IPS-15b (cell line): ENCODE data around the gene HTR3E.
"Not testable (repeated sequence)": the region's sequence is repeated elsewhere in the genome, so short reads cannot be mapped to it uniquely, and the experiment has no call there.

Source experiments
- H3K27me3 ChIP-seq: one replicate; pipeline ENCODE4 v1.6.1; 2013; ENCODE audit warnings: low read length; ENCODE audit not compliant: control insufficient read depth, insufficient read depth
- H3K36me3 ChIP-seq: one replicate; pipeline ENCODE4 v1.6.1; 2013; ENCODE audit warnings: low read length; ENCODE audit not compliant: control insufficient read depth, insufficient read depth
- H3K4me1 ChIP-seq: one replicate; pipeline ENCODE4 v1.6.1; 2013; ENCODE audit warnings: mild to moderate bottlenecking, low read length; ENCODE audit not compliant: control insufficient read depth, insufficient read depth
- H3K4me3 ChIP-seq: one replicate; pipeline ENCODE4 v1.5.1; 2013; ENCODE audit warnings: low read depth, low read length
- H3K9ac ChIP-seq: one replicate; pipeline ENCODE4 v1.6.1; 2013; ENCODE audit warnings: low read depth, mild to moderate bottlenecking, low read length
- H3K9me3 ChIP-seq: one replicate; pipeline ENCODE4 v1.6.1; 2013; ENCODE audit warnings: mild to moderate bottlenecking, low read length; ENCODE audit not compliant: control insufficient read depth, insufficient read depth

HTR3E gene

GRCh38 chr3:184144505-184144904, 47.6 kb downstream of the HTR3E start:
- peaks cover 40% of the 10 kb centered on the region for H3K36me3 ChIP-seq
- no peaks in the 10 kb centered on the region for H3K4me1 ChIP-seq
- no peak overlapping the region for H3K4me3 ChIP-seq
- no peaks in the 10 kb centered on the region for H3K9me3 ChIP-seq
- H3K27me3 ChIP-seq = no peaks in the 10 kb centered on the region
- no peak overlapping the region for H3K9ac ChIP-seq

GRCh38 chr3:184145111-184145524, 48.3 kb downstream of the HTR3E start:
- no peaks in the 10 kb centered on the region for H3K27me3 ChIP-seq
- H3K4me1 ChIP-seq = no peaks in the 10 kb centered on the region
- H3K9ac ChIP-seq = no peak overlapping the region
- no peak overlapping the region for H3K4me3 ChIP-seq
- H3K36me3 ChIP-seq = peaks cover 39% of the 10 kb centered on the region
- H3K9me3 ChIP-seq = no peaks in the 10 kb centered on the region

- no peaks in the 10 kb centered on the region for H3K27me3 ChIP-seq
- peaks cover 33% of the 10 kb centered on the region for H3K36me3 ChIP-seq
- no peaks in the 10 kb centered on the region for H3K4me1 ChIP-seq
- H3K9ac ChIP-seq = no peak overlapping the region
- H3K9me3 ChIP-seq = no peaks in the 10 kb centered on the region
- H3K4me3 ChIP-seq = no peak overlapping the region
Measured at GRCh38 chr3:184145751-184146270, 48.9 kb downstream of the HTR3E start.

- no peaks in the 10 kb centered on the region for H3K4me1 ChIP-seq
- no peaks in the 10 kb centered on the region for H3K27me3 ChIP-seq
- H3K4me3 ChIP-seq = no peak overlapping the region
- peaks cover 21% of the 10 kb centered on the region for H3K36me3 ChIP-seq
- H3K9ac ChIP-seq = no peak overlapping the region
- no peaks in the 10 kb centered on the region for H3K9me3 ChIP-seq
Measured at GRCh38 chr3:184148076-184148475, 51.2 kb downstream of the HTR3E start.

GRCh38 chr3:184149123-184149522, 52.3 kb downstream of the HTR3E start:
- peaks cover 14% of the 10 kb centered on the region for H3K36me3 ChIP-seq
- no peaks in the 10 kb centered on the region for H3K9me3 ChIP-seq
- no peaks in the 10 kb centered on the region for H3K27me3 ChIP-seq
- no peak overlapping the region for H3K9ac ChIP-seq
- H3K4me1 ChIP-seq = no peaks in the 10 kb centered on the region
- H3K4me3 ChIP-seq = no peak overlapping the region

GRCh38 chr3:184149770-184150169, 52.9 kb downstream of the HTR3E start:
- H3K36me3 ChIP-seq, H3K4me3 ChIP-seq, H3K9me3 ChIP-seq, H3K4me1 ChIP-seq, H3K27me3 ChIP-seq, H3K9ac ChIP-seq: not testable (repeated sequence)

GRCh38 chr3:184154885-184155643, 58.2 kb downstream of the HTR3E start, which contains the start of gene DVL3:
DVL3 (plus strand) TSS chr3:184155377; CDS start chr3:184155636, 259 bp downstream.
- H3K27me3 ChIP-seq = no peaks in the 10 kb centered on the region
- no peaks in the 10 kb centered on the region for H3K36me3 ChIP-seq
- H3K9ac ChIP-seq = peak within 1 kb of the TSS; percentile 66
- H3K4me1 ChIP-seq = peaks cover 8% of the 10 kb centered on the region
- no peaks in the 10 kb centered on the region for H3K9me3 ChIP-seq
- peak within 1 kb of the TSS; percentile 85 for H3K4me3 ChIP-seq

GRCh38 chr3:184155644-184156521, 59.0 kb downstream of the HTR3E start:
- H3K36me3 ChIP-seq = no peaks in the 10 kb centered on the region
- H3K9me3 ChIP-seq = no peaks in the 10 kb centered on the region
- peak overlapping the region; percentile 70 for H3K9ac ChIP-seq
- no peaks in the 10 kb centered on the region for H3K27me3 ChIP-seq
- H3K4me3 ChIP-seq = peak overlapping the region; percentile 85
- peaks cover 8% of the 10 kb centered on the region for H3K4me1 ChIP-seq

GRCh38 chr3:184156522-184156955, 59.7 kb downstream of the HTR3E start:
- peaks cover 8% of the 10 kb centered on the region for H3K4me1 ChIP-seq
- H3K4me3 ChIP-seq = peak overlapping the region; percentile 85
- H3K27me3 ChIP-seq = no peaks in the 10 kb centered on the region
- H3K36me3 ChIP-seq = no peaks in the 10 kb centered on the region
- no peaks in the 10 kb centered on the region for H3K9me3 ChIP-seq
- H3K9ac ChIP-seq = peak overlapping the region; percentile 70
